ENCODE data around the gene CPA4. TPM values are rescaled to one million over a fixed set of nuclear protein-coding genes. Genes with fewer than 3 reads are reported as not detected.

Gene CPA4
- total RNA-seq, 1 donor from 2014 or later: not detected

DNA sequence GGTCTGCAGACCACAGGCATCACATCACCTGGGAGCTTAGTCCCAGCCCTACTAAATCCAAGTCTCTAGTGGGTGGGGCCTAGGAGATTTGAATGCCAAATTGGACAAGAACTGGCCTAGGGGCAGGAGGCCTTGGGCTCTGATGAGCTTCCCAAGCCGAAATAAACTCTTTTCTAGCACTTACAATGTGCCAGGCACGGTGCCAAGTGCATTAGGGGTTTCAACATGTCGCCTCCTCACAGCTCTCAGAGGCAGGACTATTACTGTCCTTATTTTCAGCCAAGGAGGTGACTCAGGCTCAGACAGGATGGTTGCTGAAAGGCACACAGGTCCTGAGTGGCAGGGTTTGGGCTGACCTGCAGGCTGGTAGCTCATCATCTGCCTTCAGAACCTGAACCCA is 78.1 kb downstream of the CPA4 start:
- no peak overlapping the region for H3K27ac Mint-ChIP-seq (ENCODE audit: unreplicated experiment)

DNA sequence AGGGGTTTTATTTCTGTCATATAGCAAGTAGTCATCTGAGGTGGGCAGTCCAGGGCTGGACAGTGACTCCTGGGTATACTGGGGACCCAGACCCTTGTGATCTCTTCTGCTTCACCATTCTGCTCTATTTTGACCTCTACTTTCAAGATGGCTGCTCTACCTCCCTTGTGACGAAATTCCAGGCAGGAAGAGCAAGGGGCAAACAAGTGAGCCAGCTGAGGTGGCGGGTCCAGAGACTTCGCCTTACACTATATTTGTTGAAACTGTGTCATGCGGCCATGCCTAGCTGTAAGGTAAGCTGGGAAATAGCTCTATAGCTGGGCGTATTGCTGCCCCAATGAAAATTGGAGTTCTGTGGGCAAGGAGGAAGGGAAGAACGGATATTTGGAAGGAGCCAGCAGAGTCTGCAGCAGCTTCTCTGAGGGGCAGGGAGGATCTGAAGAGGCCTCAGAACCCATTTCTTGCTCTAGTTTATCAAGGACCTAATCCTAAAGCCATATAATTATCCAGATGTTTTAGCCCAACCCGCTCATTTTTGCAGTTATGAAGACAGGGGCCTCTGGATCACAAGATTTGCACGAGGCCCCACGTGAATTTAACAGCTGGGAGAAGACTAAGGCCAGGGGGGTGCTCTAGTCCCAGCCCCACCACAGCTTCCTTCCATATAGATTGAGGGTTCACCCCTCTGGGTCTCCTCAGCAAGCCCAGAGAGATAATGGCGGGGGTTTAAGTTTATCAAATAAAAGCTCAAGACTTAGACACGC is 79.6 kb downstream of the CPA4 start:
- Mint-ChIP-seq H3K27ac (ENCODE audit: unreplicated experiment) (no peak overlapping the region), H3K9me3 (ENCODE audit: unreplicated experiment) (no peaks in the 10 kb centered on the region), H3K4me1 (ENCODE audit: unreplicated experiment) (peaks cover 16% of the 10 kb centered on the region), H3K4me3 (ENCODE audit: unreplicated experiment) (no peak overlapping the region), H3K27me3 (ENCODE audit: unreplicated experiment) (peaks cover 3% of the 10 kb centered on the region), H3K36me3 (ENCODE audit: low read depth, unreplicated experiment) (peaks cover 7% of the 10 kb centered on the region)
- TF ChIP-seq CTCF (IDR thresholded peaks at IDR 0.05; ENCODE audit: unreplicated experiment): no peak
- no peak for DNase-seq (ENCODE audit: low spot score)

More for the DNA sequence above, 78.1 kb downstream of the CPA4 start:
- Mint-ChIP-seq H3K36me3 (ENCODE audit: low read depth, unreplicated experiment) (peaks cover under 1% of the 10 kb centered on the region), H3K4me3 (ENCODE audit: unreplicated experiment) (no peak overlapping the region), H3K4me1 (ENCODE audit: unreplicated experiment) (peaks cover 16% of the 10 kb centered on the region), H3K27me3 (ENCODE audit: unreplicated experiment) (peaks cover 3% of the 10 kb centered on the region), H3K9me3 (ENCODE audit: unreplicated experiment) (no peaks in the 10 kb centered on the region)
- TF ChIP-seq CTCF (IDR thresholded peaks at IDR 0.05; ENCODE audit: unreplicated experiment): no peak
- no peak for DNase-seq (ENCODE audit: low spot score)

Other genes with a start within 250 kb of the CPA4 start
- gene ZC3HC1, start 241.8 kb upstream of the CPA4 start, total RNA-seq (ENCODE audit: unreplicated experiment): 29.3 TPM
- 28.8 TPM for gene KLHDC10, start 222.6 kb upstream of the CPA4 start, total RNA-seq (ENCODE audit: unreplicated experiment)
- 11.8 TPM for gene TMEM209, start 87.8 kb upstream of the CPA4 start, total RNA-seq (ENCODE audit: unreplicated experiment)
- gene SSMEM1, start 85.3 kb upstream of the CPA4 start, total RNA-seq (ENCODE audit: unreplicated experiment): not detected
- gene CPA2, start 26.3 kb upstream of the CPA4 start, total RNA-seq (ENCODE audit: unreplicated experiment): not detected
- gene CPA5, start 51.7 kb downstream of the CPA4 start, total RNA-seq (ENCODE audit: unreplicated experiment): not detected
- gene CPA1, start 87.3 kb downstream of the CPA4 start, total RNA-seq (ENCODE audit: unreplicated experiment): not detected
- 14.3 TPM for gene CEP41, start 147.9 kb downstream of the CPA4 start, total RNA-seq (ENCODE audit: unreplicated experiment)
- gene MEST, start 198.9 kb downstream of the CPA4 start, total RNA-seq (ENCODE audit: unreplicated experiment): 72.2 TPM